Esophagus muscularis mucosa (tissue), 4 donors: ENCODE data around the gene TFF1. TPM values are rescaled to one million over a fixed set of nuclear protein-coding genes. Genes with fewer than 3 reads are reported as not detected.

Experiments used
- DNase-seq: peaks from one replicate; pipeline ENCODE4 v3.0.0-alpha.2; 2017; ENCODE audit errors: extremely low spot score
- H3K27ac ChIP-seq, 4 donors: fragments of 200-600 bp; sonication (generic); replicated peaks in 1 of 4; 1 replicate in 3 of 4; 2 replicates in 1 of 4; pipeline ENCODE4 v1.5.1; 2016 to 2019; ENCODE audit warnings: mild to moderate bottlenecking in 1 of 4
- H3K27me3 ChIP-seq, 4 donors: fragments of 200-600 bp; sonication (generic); one replicate each; pipeline versions ENCODE4 v1.5.1 to v1.6.0; 2016 to 2019
- H3K36me3 ChIP-seq, 4 donors: fragments of 200-600 bp; sonication (generic); one replicate each; pipeline ENCODE4 v1.5.1; 2016 to 2019
- H3K4me1 ChIP-seq, 4 donors: fragments of 200-600 bp; sonication (generic); one replicate each; pipeline ENCODE4 v1.5.1; 2016 to 2019
- H3K4me3 ChIP-seq, 4 donors: fragments of 200-600 bp; sonication (generic); 1 replicate in 2 of 4; 2 replicates in 2 of 4; pipeline ENCODE4 v1.5.1; 2016 to 2019; ENCODE audit warnings: mild to moderate bottlenecking in 4 of 4, moderate library complexity in 1 of 4
- H3K9me3 ChIP-seq, 4 donors: fragments of 200-600 bp; sonication (generic); 1 replicate in 3 of 4; 2 replicates in 1 of 4; pipeline ENCODE4 v1.5.1; 2016 to 2019
- CTCF ChIP-seq, 3 experiments: fragments of 200-600 bp in 2 of 3; fragments of 450-650 bp in 1 of 3; sonication (generic) in 2 of 3; IDR thresholded peaks; one replicate each; pipeline ENCODE4 v1.5.1; 2017 to 2019; ENCODE audit warnings: antibody characterized with exemption in 3 of 3, mild to moderate bottlenecking in 2 of 3, moderate library complexity in 1 of 3
- EP300 ChIP-seq: sonication (generic); formaldehyde crosslinking; IDR thresholded peaks from one replicate; pipeline ENCODE4 v1.6.1; 2017; ENCODE audit warnings: antibody characterized with exemption
- POLR2A ChIP-seq: fragments of 450-650 bp; IDR thresholded peaks from one replicate; pipeline ENCODE4 v1.6.1; 2017; ENCODE audit warnings: antibody characterized with exemption, moderate library complexity, mild to moderate bottlenecking, low read depth
- POLR2AphosphoS5 ChIP-seq, 2 donors: sonication (generic); formaldehyde crosslinking; IDR thresholded peaks; one replicate each; pipeline ENCODE4 v1.6.1; 2017; ENCODE audit warnings: antibody characterized with exemption in 2 of 2
- WGBS: methylation state at CpG from one replicate; pipeline ENCODE4 v1.1.5; 2018; 5-methylcytosine and 5-hydroxymethylcytosine counted together
- intact Hi-C: fragments of 100-400 bp; cut with DNase I; formaldehyde crosslinking; loops from one replicate; pipeline ENCODE4 v1.15.1; 2023
- total RNA-seq, 4 donors: library from RNA; depleted of rRNA; stranded (reverse); fragments of >200 nt; gene quantifications; one replicate each; pipeline versions ENCODE4 v1.1.0 to v1.2.1, GENCODE V29; 2016

Gene TFF1
- total RNA-seq, 4 donors from 2014 or later = not detected

- Histone ChIP-seq H3K27ac (no peak overlapping the region), H3K9me3 (no peaks in the 10 kb centered on the region), H3K4me3 (no peak overlapping the region), H3K27me3 (peaks cover 0 to 43% (median 7%) of the 10 kb centered on the region in 4 donors), H3K36me3 (no peaks in the 10 kb centered on the region), H3K4me1 (peaks cover 11 to 14% (median 13%) of the 10 kb centered on the region in 4 donors)
- TF ChIP-seq EP300 = no peak
- no peak for TF ChIP-seq POLR2AphosphoS5 (IDR thresholded peaks at IDR 0.05)
- TF ChIP-seq POLR2A = no peak
- DNase-seq = no peak
- intact Hi-C loops = no loop called here
- WGBS = 57% methylated on average over 7 of the region's 13 CpGs
These were observed 52.8 kb downstream of the TFF1 start for GRCh38 chr21:42313501-42313969.

DNA sequence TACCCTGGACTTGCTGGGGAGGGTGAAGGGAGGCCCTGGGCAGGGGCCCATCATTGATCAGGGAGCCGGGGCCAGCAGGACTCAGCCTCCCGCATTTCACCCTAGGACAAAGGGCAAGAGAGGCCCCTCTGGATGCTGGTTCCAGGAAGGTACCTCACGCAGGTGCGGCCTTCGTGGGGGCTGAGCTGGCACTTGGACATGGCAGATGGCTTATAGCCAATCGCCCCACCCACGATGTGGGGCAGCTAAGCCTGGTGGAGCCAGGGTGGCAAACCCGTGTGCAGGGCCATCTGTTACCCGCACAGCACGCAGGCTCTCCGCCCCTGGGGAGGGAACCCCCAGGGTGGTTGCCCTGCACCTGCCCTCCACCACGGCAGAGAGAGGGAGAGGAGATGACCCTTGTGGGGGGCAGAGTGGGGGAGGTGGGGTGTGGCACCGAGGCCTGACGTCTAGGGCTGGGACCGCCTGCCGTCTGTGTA is 53.7 kb downstream of the TFF1 start:
- no peak for DNase-seq
- 88% methylated on average over 3 of the region's 16 CpGs for WGBS
- no peak overlapping the region for H3K27ac ChIP-seq
- H3K27me3 ChIP-seq = peaks cover 0 to 43% (median 11%) of the 10 kb centered on the region in 4 donors
- intact Hi-C loops = no loop called here
- H3K4me1 ChIP-seq = peaks cover 11 to 14% (median 13%) of the 10 kb centered on the region in 4 donors
- TF ChIP-seq POLR2AphosphoS5 (IDR thresholded peaks at IDR 0.05) = no peak
- TF ChIP-seq POLR2A = no peak
- TF ChIP-seq EP300 = no peak
- no peak for TF ChIP-seq CTCF (IDR thresholded peaks at IDR 0.05)
- H3K9me3 ChIP-seq = no peaks in the 10 kb centered on the region
- no peak overlapping the region for H3K4me3 ChIP-seq
- H3K36me3 ChIP-seq = no peaks in the 10 kb centered on the region

Other genes with a start within 250 kb of the TFF1 start
- 10 to 100 TPM; 16.1 to 25.9 (median 20.0) TPM for gene ABCG1, start 147.4 kb downstream of the TFF1 start, total RNA-seq
- 10 to 100 TPM in 1 of 4 donors, 1 to 10 TPM in 3; 2.5 to 24.4 (median 9.3) TPM for gene TFF3, start 51.1 kb downstream of the TFF1 start, total RNA-seq
- not detected for gene TFF2, start 15.5 kb downstream of the TFF1 start, total RNA-seq
- not detected for gene TMPRSS3, start 29.5 kb upstream of the TFF1 start, total RNA-seq
- under 1 TPM in 3 of 4 donors, not detected in 1; 0.17 to 0.78 (median 0.50) TPM for gene UBASH3A, start 37.4 kb upstream of the TFF1 start, total RNA-seq
- gene RSPH1, start 129.7 kb upstream of the TFF1 start, total RNA-seq = under 1 TPM in 3 of 4 donors, not detected in 1; 0.50 to 0.78 (median 0.57) TPM
- gene SLC37A1, start 147.3 kb upstream of the TFF1 start, total RNA-seq = 10 to 100 TPM in 1 of 4 donors, 1 to 10 TPM in 3; 5.4 to 11.1 (median 7.1) TPM